K562 (cell line): ENCODE measurements around the gene UBE2D3. TPM values are rescaled to one million over a fixed set of nuclear protein-coding genes. Genes with fewer than 3 reads are reported as not detected.
A peak's percentile ranks its signal among the peaks of the same experiment; 100 is the strongest.

Source experiments
- ATAC-seq: fragments of 200-7000 bp; cut with Tn5 transposase; 3 replicates; pipeline ENCODE4 v1.9.1; 2020; ENCODE audit warnings: moderate library complexity
- BruUV-seq: library from RNA; stranded (reverse); fragments of 400-500 nt; replicated peaks from 2 replicates; lab custom pipeline; 2021; lab: Mats Ljungman, UMichigan
- CTCF ChIA-PET: fragments of 300-600 bp; formaldehyde crosslinking; extraction: SDS; loops from one replicate; lab custom pipeline; 2021; ENCODE audit warnings: low intra/inter-chr PET ratio; lab: Yijun Ruan, JAX
- POLR2A ChIA-PET: fragments of 300-600, 350-650 bp; sonication (Branson Sonifier 250); formaldehyde crosslinking; extraction: SDS; loops from one replicate; lab custom pipeline; 2021; ENCODE audit warnings: antibody characterized with exemption, inconsistent platforms; lab: Yijun Ruan, JAX
- DNase-seq, 4 experiments: peaks; one replicate each; pipeline versions ENCODE4 v3.0.0 to v3.0.0-alpha.2; 2011 to 2018; ENCODE audit warnings: low spot score in 3 of 4, mixed read lengths in 3 of 4; ENCODE audit errors: extremely low read depth in 1 of 4
- FAIRE-seq: peaks from 2 replicates; lab custom pipeline; 2011; peaks lifted over from hg19 to GRCh38; lab: Jason Lieb, UNC
- H2AFZ ChIP-seq: 2 replicates; pipeline ENCODE4 v1.6.0; 2011; ENCODE audit warnings: low read depth, low read length, control low read depth, inconsistent platforms
- H3K27ac ChIP-seq: fragments of 200-600 bp; 3 replicates; pipeline ENCODE4 v1.8.0; 2011; ENCODE audit warnings: low read depth, mild to moderate bottlenecking, control low read depth, inconsistent platforms, low read length, moderate library complexity, mixed read lengths; ENCODE audit errors: extremely low read depth
- H3K27me3 ChIP-seq, 2 experiments: fragments of 300-600 bp in 1 of 2; 2 replicates in 1 of 2; 3 replicates in 1 of 2; pipeline versions ENCODE4 v1.6.0 to v1.8.0; 2011; ENCODE audit warnings: inconsistent platforms in 2 of 2, low read length in 2 of 2, mild to moderate bottlenecking in 1 of 2, mixed read lengths in 1 of 2, moderate library complexity in 1 of 2; ENCODE audit not compliant: control insufficient read depth in 2 of 2, insufficient read depth in 2 of 2
- H3K36me3 ChIP-seq: fragments of 300-600 bp; 3 replicates; pipeline ENCODE4 v1.8.0; 2011; ENCODE audit warnings: mild to moderate bottlenecking, low read length, inconsistent platforms; ENCODE audit not compliant: control insufficient read depth, insufficient read depth
- H3K4me1 ChIP-seq, 2 experiments: fragments of 200-600 bp in 1 of 2; replicated peaks in 1 of 2; 2 replicates in 1 of 2; 3 replicates in 1 of 2; pipeline versions ENCODE4 v1.5.1 to v1.8.0; 2011; ENCODE audit warnings: inconsistent platforms in 2 of 2, low read length in 2 of 2, mild to moderate bottlenecking in 1 of 2, mixed read lengths in 1 of 2, moderate library complexity in 1 of 2; ENCODE audit not compliant: control insufficient read depth in 2 of 2, insufficient read depth in 2 of 2
- H3K4me2 ChIP-seq: 2 replicates; pipeline ENCODE4 v1.6.1; 2011; ENCODE audit warnings: low read length, control low read depth, inconsistent platforms, mixed read lengths; ENCODE audit not compliant: insufficient read depth
- H3K4me3 ChIP-seq: fragments of 200-600 bp; sonication (generic), shearing (Covaris generic); 2 replicates; pipeline ENCODE4 v1.5.1; 2016; ENCODE audit warnings: control low read depth, inconsistent platforms
- H3K79me2 ChIP-seq: fragments of 200-600 bp; 3 replicates; pipeline ENCODE4 v1.8.0; 2011; ENCODE audit warnings: low read length, inconsistent platforms; ENCODE audit not compliant: control insufficient read depth, insufficient read depth
- H3K9ac ChIP-seq, 2 experiments: 2 replicates each; pipeline versions ENCODE4 v1.6.0 to v1.6.1; 2011; ENCODE audit warnings: low read depth in 2 of 2, low read length in 2 of 2, control low read depth in 1 of 2, inconsistent platforms in 1 of 2, mild to moderate bottlenecking in 1 of 2, mixed read lengths in 1 of 2; ENCODE audit not compliant: insufficient read depth in 1 of 2
- H3K9me1 ChIP-seq: one replicate; pipeline ENCODE4 v1.6.0; 2011; ENCODE audit warnings: inconsistent platforms, mild to moderate bottlenecking, low read length, moderate library complexity; ENCODE audit not compliant: control insufficient read depth, insufficient read depth
- H3K9me3 ChIP-seq: replicated peaks from 2 replicates; pipeline ENCODE4 v1.5.1; 2011; ENCODE audit warnings: low read depth, low read length, inconsistent platforms; ENCODE audit not compliant: control insufficient read depth, insufficient read depth
- H4K20me1 ChIP-seq: replicated peaks from 2 replicates; pipeline ENCODE4 v1.6.1; 2011; ENCODE audit warnings: low read length, inconsistent platforms, mixed read lengths; ENCODE audit not compliant: control insufficient read depth, insufficient read depth
- BACH1 ChIP-seq: fragments of 200-800 bp; sonication (Bioruptor generic); IDR thresholded peaks from 2 replicates; pipeline ENCODE4 v1.6.1; 2016; ENCODE audit warnings: missing genetic modification characterization, missing compliant biosample characterization
- BCOR ChIP-seq: fragments of 450-650 bp; IDR thresholded peaks from 2 replicates; pipeline ENCODE4 v1.6.1; 2016
- ETV6 ChIP-seq, 3 experiments: fragments of 150-350 bp in 1 of 3; sonication (generic) in 1 of 3; formaldehyde crosslinking in 1 of 3; IDR thresholded peaks; 2 replicates each; pipeline versions ENCODE4 v1.6.1 to v1.8.0; 2014 to 2022; ENCODE audit warnings: borderline replicate concordance in 2 of 3, low read depth in 2 of 3, antibody characterized with exemption in 1 of 3, low read length in 1 of 3, mild to moderate bottlenecking in 1 of 3, missing genetic modification reagents in 1 of 3
- GATA2 ChIP-seq: sonication (generic); formaldehyde crosslinking; IDR thresholded peaks from 2 replicates; pipeline ENCODE4 v1.4.0; 2020; ENCODE audit warnings: mild to moderate bottlenecking, missing genetic modification reagents
- GTF2E2 ChIP-seq: fragments of 200-800 bp; sonication (Bioruptor generic); IDR thresholded peaks from 2 replicates; pipeline ENCODE4 v1.6.1; 2016; ENCODE audit warnings: missing genetic modification characterization, missing compliant biosample characterization
- HDGF ChIP-seq: fragments of 450-650 bp; IDR thresholded peaks from 2 replicates; pipeline ENCODE4 v1.6.1; 2016
- KLF1 ChIP-seq: fragments of 450-650 bp; IDR thresholded peaks from 2 replicates; pipeline ENCODE4 v1.6.1; 2016; ENCODE audit warnings: missing genetic modification characterization, missing compliant biosample characterization
- MTF1 ChIP-seq: fragments of 250-450 bp; sonication (Bioruptor Pico); IDR thresholded peaks from 2 replicates; pipeline ENCODE4 v1.9.0; 2021; ENCODE audit warnings: moderate library complexity, mild to moderate bottlenecking, inconsistent platforms, borderline replicate concordance
- NCOA1 ChIP-seq: fragments of 450-650 bp; IDR thresholded peaks from 2 replicates; pipeline ENCODE4 v1.6.1; 2016; ENCODE audit warnings: low read depth
- PML ChIP-seq: IDR thresholded peaks from 2 replicates; pipeline ENCODE4 v1.6.1; 2012; ENCODE audit warnings: low read length, inconsistent platforms
- POLR2A ChIP-seq: fragments of 450-650 bp; conservative IDR thresholded peaks from 2 replicates; pipeline ENCODE4 v1.6.1; 2016
- POLR2AphosphoS5 ChIP-seq: IDR thresholded peaks from 2 replicates; pipeline ENCODE4 v1.6.1; 2011; ENCODE audit warnings: mild to moderate bottlenecking, low read depth, low read length, moderate library complexity; ENCODE audit not compliant: control insufficient read depth, insufficient read depth
- POLR2B ChIP-seq: fragments of 450-650 bp; IDR thresholded peaks from 2 replicates; pipeline ENCODE4 v1.6.1; 2018; ENCODE audit warnings: low read depth; ENCODE audit not compliant: partially characterized antibody
- SMAD1 ChIP-seq: fragments of 150-350 bp; IDR thresholded peaks from 2 replicates; pipeline ENCODE4 v1.6.1; 2014; ENCODE audit warnings: low read length, low read depth; ENCODE audit not compliant: partially characterized antibody
- SNRNP70 ChIP-seq: fragments of 200-400 bp; formaldehyde crosslinking; optimal IDR thresholded peaks from 2 replicates; pipeline ENCODE3; 2017; ENCODE audit warnings: low read depth, low read length
- TCF7 ChIP-seq: sonication (generic); IDR thresholded peaks from 2 replicates; pipeline ENCODE4 v1.6.1; 2016; ENCODE audit warnings: antibody characterized with exemption, borderline replicate concordance
- ZC3H8 ChIP-seq: fragments of 450-650 bp; IDR thresholded peaks from 2 replicates; pipeline ENCODE4 v1.6.1; 2017
- ZNF212 ChIP-seq: fragments of 450-650 bp; formaldehyde crosslinking; IDR thresholded peaks from 2 replicates; pipeline ENCODE4 v1.4.0; 2020; ENCODE audit warnings: mild to moderate bottlenecking
- WGBS: fragments of 100-300 bp; shearing (Covaris generic); methylation state at CpG from one replicate; pipeline ENCODE4 v1.1.6; 2016; ENCODE audit warnings: low coverage, mixed read lengths; ENCODE audit not compliant: insufficient coverage; ENCODE audit errors: missing lambda C conversion rate; 5-methylcytosine and 5-hydroxymethylcytosine counted together
- in situ Hi-C: fragments of 300-500 bp; cut with MboI; formaldehyde crosslinking; loops from 4 replicates; pipeline ENCODE4 v1.15.0; 2018; ENCODE audit warnings: inconsistent platforms, mixed read lengths
- intact Hi-C: fragments of 100-400 bp; cut with micrococcal nuclease; formaldehyde crosslinking; loops from 2 replicates; pipeline ENCODE4 v1.14.2; 2022
- polyA plus RNA-seq, 8 experiments: library from polyadenylated mRNA; depleted of rRNA in 4 of 8; stranded (reverse) in 5 of 8; unstranded in 3 of 8; fragments of >200 nt; fragmentation: Nextera tagmentation in 2 of 8; fragmentation: Illumina TruSeq in 1 of 8; extraction: Ambion mirVana in 2 of 8; extraction: Trizol in 1 of 8; gene quantifications; 2 replicates each; pipeline versions ENCODE4 v1.2.1 to v1.2.3, GENCODE V29; 2011 to 2014; ENCODE audit warnings: inconsistent platforms in 1 of 8, missing spikeins in 1 of 8
- total RNA-seq, 7 experiments: library from RNA; depleted of rRNA in 6 of 7; stranded (reverse); fragments of >200 nt in 6 of 7; fragmentation: Illumina TruSeq in 2 of 7; extraction: Trizol in 2 of 7; gene quantifications; 2 replicates each; pipeline versions ENCODE4 v1.2.1 to v1.2.3, GENCODE V29; 2011 to 2021; ENCODE audit warnings: low replicate concordance in 1 of 7
- TF ChIP-seq, protein P1 (sequence below), 2 experiments: IDR thresholded peaks; 2 replicates each; pipeline ENCODE4 v1.6.1; 2011; ENCODE audit warnings: borderline replicate concordance in 1 of 2, control low read depth in 1 of 2, low read depth in 1 of 2, low read length in 1 of 2, mild to moderate bottlenecking in 1 of 2, mixed read lengths in 1 of 2, moderate library complexity in 1 of 2; ENCODE audit not compliant: insufficient read depth in 1 of 2, insufficient read length in 1 of 2, poor library complexity in 1 of 2, severe bottlenecking in 1 of 2; ENCODE audit errors: extremely low read depth in 1 of 2

UBE2D3 gene
- total and polyA plus RNA-seq, 9 of the 15 experiments (the other 6 are each of a cell fraction or from before 2014, with no cell fraction given) = 191 to 618 (median 292) TPM

DNA sequence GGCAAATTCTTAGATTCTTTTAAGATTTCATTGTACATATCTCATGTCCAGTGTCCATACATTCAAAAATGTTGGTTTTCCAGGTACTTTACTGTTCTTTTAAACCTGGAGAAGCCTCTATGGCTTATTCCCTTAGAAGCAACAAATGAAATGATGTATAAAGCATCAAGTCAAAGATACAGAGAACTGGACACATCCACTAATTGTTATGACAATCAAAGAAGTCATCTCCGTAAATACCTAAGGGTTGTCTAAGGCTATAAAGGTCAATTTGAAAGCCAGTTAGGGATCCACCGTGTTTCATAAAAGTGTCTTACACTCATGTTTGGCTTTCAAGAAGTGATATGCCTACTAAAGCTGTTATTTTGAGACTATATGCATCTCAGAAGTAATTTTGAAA, 32.4 kb downstream of the UBE2D3 start:
- in situ Hi-C loops (no loop called here), intact Hi-C loops (no loop called here)
- TF ChIP-seq ZNF212 (no peak), BCOR (no peak), POLR2AphosphoS5 (peak; percentile 31; the same call in 1 of the 2 replicates), NCOA1 (no peak), PML (0 out of 2 replicates have a peak, but pooled peaks have one; percentile 14), MTF1 (CRISPR knock-in tag) (no peak), BACH1 (tag) (no peak), SNRNP70 (no peak), ETV6 (IDR thresholded peaks at IDR 0.05; ENCODE audit: borderline replicate concordance in 1 of 2, low read depth in 2 of 2, low read length in 1 of 2) (no peak), ETV6 (CRISPR knock-in tag; IDR thresholded peaks at IDR 0.05; ENCODE audit: borderline replicate concordance) (no peak), GTF2E2 (no peak), GATA2 (CRISPR knock-in tag) (no peak), HDGF (no peak), KLF1 (tag) (no peak), ZC3H8 (no peak), POLR2B (peak; percentile 6), POLR2A (no peak), SMAD1 (no peak), TCF7 (no peak)
- TF ChIP-seq, protein P1, sequence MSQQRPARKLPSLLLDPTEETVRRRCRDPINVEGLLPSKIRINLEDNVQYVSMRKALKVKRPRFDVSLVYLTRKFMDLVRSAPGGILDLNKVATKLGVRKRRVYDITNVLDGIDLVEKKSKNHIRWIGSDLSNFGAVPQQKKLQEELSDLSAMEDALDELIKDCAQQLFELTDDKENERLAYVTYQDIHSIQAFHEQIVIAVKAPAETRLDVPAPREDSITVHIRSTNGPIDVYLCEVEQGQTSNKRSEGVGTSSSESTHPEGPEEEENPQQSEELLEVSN (IDR thresholded peaks at IDR 0.05; ENCODE audit: borderline replicate concordance in 1 of 2, extremely low read depth in 1 of 2, insufficient read depth in 1 of 2, insufficient read length in 1 of 2, low read depth in 1 of 2, low read length in 1 of 2, poor library complexity in 1 of 2, severe bottlenecking in 1 of 2) = no peak
- TF ChIP-seq, all 486 proteins: peak for 3
- H3K9me3 ChIP-seq = no peaks in the 10 kb centered on the region
- peaks cover 80% of the 10 kb centered on the region for H3K36me3 ChIP-seq
- no peaks in the 10 kb centered on the region for H3K27me3 ChIP-seq
- no peaks in the 10 kb centered on the region; the same call in 1 of the 3 replicates for H3K79me2 ChIP-seq
- no peaks in the 10 kb centered on the region for H3K9me1 ChIP-seq
- no TSS peak for BruUV-seq
- ChIA-PET CTCF (no interaction called here), POLR2A (no interaction called here)
- H3K9ac ChIP-seq = no peak overlapping the region
- WGBS = 90% methylated on average over 2 of the region's 2 CpGs
- H4K20me1 ChIP-seq = no peaks in the 10 kb centered on the region
- DNase-seq = no peak
- H2AFZ ChIP-seq = no peak overlapping the region
- no peak for FAIRE-seq
- H3K27ac ChIP-seq = no peak overlapping the region
- no peak for ATAC-seq
- no peaks in the 10 kb centered on the region; a peak in 1 of 5 replicates for H3K4me1 ChIP-seq
- no peak overlapping the region for H3K4me2 ChIP-seq
- no peak overlapping the region for H3K4me3 ChIP-seq
